ENCODE results near the gene PACS2. TPM values are rescaled to one million over a fixed set of nuclear protein-coding genes. Genes with fewer than 3 reads are reported as not detected.

Gene PACS2
- total RNA-seq, 1 donor from 2014 or later: 74.0 TPM

DNA sequence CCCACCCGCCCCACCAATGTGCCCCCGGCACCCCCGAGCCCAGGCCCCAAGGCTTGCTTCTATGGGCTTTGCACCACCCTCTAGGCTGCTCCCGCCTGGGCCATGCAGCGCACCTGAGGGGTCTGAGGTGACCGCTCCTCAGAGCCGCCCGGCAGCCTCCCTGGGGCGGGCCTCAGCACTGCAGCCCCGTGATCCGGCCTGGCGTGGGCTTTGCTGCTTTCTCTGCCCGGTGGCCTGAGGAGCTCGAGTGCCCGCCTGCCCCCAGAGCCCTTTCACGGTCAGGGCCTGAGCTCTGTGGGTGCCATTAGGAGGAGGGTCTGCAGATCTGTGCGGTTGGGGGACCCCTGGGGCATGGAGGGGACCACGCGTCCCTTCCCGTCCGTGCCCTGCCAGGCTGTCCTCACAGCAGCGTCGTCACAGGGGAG is 111.3 kb downstream of the PACS2 start:
- DNase-seq: no peak

DNA sequence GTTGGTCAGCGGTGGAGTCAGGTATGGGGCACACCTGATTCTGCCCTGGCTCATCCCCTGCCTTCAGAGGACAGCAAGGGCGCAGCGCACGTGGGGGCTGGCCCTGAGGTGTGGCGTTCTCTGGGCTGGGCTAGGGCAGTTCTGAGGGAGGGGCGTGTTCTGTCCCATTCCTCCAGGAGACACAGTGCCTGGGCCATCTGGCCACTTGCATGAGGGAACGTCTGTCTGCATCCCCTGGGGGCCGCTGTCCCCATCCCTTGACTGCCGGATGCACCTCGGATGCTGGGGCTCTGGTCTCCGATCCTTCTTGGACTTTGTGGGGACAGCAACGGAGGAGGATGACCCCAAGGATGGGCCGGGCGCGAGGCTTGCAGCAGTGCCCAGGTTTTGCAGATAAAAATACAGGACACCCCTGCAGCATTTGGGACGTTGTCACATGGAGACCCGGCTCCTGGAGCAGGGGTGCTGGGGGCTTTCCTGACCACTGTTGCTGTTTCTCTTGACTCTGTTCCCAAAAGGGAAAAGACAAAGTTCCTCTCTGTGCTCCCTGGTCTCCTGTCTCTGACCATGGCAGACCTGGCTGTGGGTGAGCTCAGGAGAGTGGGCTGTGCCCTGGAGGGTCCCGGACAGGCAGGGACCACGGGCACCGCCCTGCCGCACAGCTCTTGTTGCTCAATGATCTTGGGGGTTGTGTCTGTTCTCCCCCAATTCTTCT is 112.0 kb downstream of the PACS2 start:
- DNase-seq: no peak

DNA sequence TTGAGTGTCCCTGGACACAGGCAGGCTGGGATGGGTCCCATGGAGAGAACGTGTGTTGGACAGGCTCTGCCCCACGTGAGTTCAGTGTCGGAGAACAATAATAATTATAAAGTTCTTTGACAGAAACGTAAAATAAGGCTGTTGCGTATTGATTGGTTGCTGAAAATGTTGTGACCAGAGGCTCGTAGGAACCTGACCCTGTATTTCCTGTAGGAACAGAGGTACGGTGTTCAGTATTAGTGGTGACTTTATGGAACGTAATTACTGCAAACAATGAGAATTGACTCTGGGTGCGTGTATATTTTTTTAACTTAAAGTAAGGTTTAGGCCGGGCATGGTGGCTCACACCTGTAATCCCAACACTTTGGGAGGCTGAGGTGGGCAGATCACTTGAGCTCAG is 112.9 kb downstream of the PACS2 start:
- no peak for DNase-seq

DNA sequence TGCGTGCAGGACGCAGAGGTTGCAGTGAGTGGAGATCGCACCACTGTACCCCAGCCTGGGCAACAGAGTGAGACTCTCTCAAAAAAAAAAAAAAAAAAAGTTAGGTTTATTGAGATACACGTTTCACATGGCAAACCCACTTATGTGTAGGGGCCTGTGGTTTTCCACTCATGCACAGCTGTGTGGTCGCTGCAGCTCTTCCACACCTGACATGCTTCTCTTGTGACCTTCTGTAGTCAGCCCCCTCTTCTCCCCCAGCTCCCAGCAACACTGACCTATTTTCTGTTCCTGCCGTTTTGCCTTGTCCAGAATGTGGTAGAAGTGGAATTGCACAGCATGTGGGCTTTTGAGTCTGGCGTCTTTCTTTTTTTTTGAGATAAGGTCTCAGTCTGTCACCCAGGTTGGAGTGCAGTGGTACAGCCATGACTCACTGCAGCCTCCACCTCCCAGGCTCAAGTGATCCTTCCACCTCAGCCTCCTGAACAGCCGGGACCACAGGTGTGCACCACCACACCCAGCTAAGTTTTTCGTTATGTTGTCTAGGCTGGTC is 113.5 kb downstream of the PACS2 start:
- DNase-seq: no peak

DNA sequence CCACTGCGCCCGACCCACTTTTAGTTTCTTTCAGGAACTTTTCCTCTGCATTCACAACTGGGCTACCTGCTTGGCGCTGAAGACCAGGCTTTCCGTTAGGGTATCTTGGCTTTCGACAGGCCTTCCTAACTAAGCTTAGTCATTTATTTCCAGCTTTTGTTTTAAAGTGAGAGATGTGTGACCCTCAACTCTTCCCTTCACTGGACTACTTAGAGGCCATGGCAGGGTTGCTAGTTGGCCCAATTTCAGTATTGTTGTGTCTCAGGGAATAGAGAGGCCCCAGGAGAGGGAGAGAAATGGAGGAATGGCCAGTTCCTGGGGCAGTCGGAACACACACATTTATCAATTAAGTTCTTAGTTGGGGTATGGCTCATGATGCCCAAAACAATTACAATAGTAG is 115.5 kb downstream of the PACS2 start:
- DNase-seq: peak; percentile 91

DNA sequence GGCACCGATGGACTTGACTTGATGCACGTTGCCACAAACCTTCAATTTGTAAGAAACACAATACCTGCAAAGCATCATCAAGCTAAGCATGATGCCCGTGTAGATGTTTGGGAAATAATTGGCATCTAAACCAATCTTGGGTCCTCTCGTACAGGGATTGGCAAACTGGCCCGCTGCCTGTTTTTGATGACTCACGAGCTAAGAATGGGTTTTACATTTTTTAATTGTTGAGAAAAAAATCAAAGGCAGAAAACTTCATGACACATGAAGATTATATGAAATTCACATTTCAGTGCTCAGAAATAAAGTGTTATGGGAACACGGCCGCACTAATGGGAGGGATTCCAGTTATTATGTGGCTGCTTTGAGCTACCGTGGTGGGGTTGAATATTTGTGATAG is 116.0 kb downstream of the PACS2 start:
- peak; percentile 90 for DNase-seq

DNA sequence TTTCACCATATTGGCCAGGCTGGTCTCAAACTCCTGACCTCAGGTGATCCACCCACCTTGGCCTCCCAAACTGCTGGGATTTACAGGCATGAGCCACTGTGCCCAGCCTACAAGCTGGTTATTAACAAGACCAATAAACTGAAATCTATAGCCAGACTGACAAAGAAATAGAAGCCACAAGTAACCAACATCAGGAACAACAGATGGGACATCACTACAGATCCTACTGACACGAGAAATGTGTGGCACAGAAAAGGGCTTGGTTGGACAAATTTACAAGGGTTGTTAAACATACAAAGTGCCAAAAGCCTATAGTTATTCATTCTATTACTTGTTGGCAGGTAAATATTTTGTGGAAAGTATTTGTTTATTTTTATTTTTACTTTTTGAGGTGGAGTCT is 116.7 kb downstream of the PACS2 start:
- DNase-seq: no peak

DNA sequence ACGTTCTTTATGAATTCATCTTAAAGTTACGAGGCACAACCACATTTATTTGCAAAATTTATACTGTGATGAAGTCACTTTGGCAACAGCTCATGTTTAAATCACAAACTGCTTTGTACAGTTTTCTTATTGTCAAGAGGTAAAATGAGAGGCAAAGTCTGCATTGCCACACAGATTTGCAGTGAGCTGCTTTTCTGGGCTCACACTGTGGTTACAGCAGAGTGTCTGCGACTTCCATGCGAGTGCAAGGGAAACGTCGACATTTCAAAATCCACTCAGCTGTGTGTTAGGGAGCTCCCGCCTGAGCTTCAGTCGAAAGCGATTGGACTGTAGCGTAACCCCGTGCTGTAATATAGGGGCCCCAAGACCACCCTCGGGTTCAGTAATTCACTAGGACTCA is 118.1 kb downstream of the PACS2 start:
- no peak for DNase-seq

DNA sequence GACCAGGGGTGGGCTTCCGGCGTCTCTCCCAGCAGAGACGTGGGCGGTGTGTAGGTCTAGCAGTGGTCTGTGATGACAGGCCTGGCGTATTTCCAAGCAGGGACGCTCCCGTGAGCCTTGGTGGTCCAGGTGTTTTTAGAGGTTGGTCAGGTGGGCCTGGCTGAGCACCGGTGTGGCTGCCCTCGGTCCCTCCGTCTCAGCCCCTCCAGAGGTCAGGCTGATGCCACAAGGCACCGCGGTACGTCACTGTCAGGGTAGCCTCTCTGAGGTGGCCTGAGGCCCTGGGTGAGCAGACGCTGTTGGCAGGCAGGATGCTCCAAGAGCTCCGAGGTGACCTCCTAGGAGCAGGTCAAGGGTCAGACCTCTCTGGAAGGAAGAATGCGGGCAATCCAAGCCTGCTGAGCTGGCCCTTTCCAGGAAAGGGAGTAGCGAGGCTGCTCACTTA is 118.6 kb downstream of the PACS2 start:
- DNase-seq: no peak

DNA sequence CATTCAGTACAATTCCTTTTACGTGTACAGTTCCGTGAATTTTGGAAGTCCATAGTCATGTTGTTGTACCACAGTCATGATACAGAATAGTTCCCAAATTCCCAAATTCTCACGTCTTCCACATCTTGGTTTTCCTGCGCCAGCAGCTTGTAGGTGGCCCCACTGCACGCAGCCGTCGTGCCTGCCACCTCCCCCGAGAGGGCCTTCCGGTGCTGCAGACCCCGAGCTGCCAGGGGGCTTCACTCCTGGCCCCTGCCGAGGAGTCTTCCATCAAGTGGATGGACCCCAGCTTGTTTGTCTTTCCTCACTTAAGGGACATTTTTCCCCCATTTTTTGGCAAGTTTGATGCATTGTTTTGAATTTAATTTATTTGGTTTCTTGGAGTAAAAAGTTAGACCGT is 121.9 kb downstream of the PACS2 start:
- no peak for DNase-seq

DNA sequence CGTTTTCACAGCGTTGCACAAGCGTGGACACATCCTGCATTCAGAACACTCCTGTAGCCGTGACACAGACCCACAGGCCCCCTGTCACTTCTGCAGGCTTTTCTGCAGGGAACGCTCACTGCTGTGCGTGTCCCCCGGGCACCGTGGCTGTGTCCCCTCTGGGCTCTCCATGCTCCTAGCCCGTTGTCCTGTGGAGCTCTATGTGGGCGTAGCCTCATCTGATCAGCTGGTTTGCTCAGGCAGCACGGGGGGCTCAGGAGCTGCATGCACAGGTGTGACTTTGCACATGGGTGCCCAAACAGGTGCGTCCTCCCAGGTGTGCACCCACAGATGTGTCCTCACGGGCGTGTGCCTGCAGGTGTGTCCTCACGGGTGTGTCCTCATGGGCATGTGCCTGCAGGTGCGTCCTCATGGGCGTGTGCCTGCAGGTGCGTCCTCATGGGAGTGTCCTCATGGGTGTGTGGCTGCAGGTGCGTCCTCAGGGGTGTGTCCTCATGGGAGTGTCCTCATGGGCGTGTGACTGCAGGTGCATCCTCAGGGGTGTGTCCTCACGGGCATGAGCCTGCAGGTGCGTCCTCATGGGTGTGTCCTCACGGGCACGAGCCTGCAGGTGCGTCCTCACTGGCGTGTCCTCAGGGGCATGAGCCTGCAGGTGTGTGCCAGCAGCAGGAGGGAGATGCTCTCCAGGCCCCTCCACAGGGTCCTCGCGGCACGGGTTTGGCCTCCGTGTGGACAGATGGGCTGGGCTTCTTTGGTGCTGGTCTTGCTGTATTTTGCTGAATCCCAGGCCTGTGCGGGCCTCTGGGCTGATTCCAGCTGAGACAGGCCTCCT is 122.6 kb downstream of the PACS2 start:
- DNase-seq: no peak

DNA sequence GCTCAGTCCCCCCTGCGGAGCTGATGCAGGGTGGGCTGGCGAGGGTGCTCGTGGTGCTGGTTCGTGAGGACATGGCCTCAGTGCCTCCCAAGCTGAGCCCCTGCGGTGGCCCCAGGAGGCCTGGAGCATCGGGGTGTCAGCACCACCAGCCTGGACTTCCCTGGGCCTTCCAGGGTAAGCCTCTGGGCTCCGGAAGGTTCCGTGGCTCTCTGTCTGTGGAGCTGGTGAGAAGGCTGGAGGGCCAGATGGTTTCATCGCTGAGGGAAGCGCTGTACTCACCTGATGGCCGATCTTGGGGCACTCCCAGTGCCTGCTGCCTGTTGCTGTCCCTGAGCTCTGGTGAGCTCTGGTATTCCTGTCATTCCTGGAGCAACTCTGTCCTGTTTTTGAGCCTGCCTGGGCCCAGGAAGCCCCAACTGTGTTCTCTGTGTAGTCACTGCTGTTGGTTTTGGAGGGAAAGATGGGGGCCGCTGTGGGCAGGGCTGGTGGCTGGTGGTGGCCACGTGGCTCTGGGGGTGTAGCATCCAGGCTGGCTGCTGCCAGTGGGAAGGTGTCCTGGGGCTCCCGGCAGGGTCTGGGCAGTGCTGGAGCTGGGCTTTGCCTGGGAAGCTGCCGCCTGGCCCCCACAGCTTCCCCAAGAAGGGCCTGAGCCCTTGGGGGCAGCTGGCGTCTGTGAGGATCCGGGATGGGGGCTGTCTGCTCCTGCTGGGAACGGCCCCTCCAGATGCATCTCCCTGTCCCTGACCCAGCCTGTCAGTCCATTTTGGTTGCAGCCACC is 123.4 kb downstream of the PACS2 start:
- DNase-seq: no peak

DNA sequence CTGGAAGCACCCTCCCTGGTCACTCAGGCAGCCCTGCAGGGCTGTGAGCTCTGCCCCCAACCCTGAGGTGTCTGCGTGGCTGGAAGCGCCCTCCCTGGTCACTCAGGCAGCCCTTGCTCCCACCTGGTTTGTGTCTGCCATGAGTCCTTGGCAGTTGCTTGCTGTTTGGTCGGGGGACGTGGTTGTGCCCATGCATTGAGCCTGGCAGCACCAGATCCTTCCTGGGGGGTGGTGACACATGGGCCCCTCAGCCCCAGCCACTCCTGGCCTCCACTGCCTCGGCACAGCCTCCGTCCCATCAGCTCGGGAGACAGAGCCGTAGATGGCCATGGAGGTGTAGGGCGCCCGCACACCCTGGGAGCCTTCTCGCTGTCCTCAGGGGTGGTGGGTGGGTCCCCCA is 124.6 kb downstream of the PACS2 start:
- no peak for DNase-seq

DNA sequence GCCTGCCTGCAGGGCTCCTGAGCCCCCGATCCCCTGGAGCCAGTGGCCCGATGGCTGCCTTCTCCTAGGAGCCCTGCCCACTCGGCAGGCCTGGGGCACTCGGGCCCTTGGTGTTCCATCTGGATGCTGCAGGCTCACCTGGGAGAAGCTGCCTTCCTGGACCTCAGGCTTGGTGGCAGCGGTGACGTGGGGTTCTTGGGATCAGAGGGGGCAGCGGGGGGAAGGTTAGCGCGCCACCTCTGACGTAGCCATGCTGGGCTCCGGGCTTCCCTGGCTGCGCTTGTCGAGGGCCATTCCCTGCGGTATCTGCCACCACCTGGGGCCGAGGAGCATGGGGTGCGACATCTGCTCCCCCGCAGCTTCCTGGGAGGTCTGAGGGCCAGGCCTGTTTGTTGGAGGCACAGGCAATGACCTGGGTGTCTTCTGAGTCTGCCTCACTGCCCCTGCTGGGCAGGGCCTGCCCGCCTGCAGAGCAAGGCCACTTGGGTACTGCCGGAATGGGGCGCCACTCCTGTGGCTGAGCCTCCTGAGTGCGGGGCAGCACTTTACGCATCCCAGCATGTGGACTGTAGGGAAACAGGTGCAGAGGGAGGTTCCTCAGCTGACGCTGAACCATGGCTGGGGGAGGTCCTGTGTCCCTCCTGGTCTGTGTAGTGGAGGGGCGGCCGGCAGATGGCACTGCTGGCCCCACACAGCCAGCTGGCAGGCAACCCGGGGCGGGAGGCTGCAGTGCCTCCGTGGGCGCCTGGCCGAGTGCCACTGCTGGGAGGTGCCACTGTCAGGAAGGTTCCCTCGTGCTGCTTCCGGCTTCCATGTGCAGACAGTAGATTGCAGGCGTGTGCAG is 125.4 kb downstream of the PACS2 start:
- peak; percentile 76 for DNase-seq

DNA sequence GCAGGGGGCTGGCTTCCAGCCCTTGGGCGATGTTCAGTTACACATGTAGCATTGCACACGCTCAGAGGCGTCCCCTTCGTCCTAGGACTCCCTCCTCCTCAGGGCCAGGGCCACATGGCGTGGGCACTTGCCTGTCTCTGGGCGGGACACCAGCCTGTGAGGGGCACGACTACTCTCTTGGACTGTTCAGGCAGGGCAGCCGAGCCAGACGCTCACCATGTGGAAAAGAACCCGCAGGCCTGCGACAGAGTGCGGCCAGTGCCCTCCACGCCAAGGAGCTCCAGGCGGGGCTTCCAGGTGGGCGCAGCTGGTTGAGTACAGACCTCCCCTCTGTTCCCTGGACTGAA is 126.0 kb downstream of the PACS2 start:
- no peak for DNase-seq

DNA sequence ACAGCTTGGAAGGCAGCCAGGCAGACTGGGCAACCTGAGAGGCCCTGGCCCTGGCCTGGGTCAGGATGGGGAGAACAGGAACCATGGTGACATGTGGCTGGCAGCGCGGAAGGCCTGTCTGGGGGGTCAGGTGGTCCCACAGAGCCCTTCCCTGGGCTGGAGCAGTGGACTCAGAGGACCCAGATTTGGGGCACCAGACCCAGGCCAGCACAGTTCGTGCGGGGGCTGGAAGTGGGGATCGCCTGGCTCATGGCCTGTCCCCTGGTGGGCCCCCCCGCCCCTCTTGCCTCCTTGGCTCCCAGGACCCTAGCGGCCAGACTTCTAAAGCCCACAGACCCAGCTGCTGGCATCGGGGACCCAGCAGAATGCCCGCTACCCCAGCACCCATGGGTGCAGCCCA is 126.4 kb downstream of the PACS2 start:
- DNase-seq: no peak

DNA sequence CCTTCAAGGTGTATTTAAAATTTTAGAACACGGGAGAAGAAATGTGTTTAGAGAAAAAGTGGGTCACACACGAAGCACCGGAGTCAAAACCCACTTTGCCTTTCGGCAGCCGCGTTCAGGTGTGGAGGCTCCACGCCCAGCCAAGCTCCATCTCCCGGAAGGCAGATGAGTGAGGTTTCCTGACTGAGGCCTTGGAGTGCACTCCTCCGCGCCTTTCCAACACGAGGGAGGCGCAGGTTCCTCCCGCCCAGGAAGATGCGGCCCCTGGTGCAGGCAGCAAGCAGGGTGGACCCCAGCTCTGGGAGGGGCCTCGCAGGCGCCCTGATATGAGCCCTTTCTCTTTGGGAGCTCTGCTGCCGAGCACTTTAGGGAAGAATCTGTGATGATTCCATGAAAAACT is 127.6 kb downstream of the PACS2 start:
- DNase-seq: no peak

DNA sequence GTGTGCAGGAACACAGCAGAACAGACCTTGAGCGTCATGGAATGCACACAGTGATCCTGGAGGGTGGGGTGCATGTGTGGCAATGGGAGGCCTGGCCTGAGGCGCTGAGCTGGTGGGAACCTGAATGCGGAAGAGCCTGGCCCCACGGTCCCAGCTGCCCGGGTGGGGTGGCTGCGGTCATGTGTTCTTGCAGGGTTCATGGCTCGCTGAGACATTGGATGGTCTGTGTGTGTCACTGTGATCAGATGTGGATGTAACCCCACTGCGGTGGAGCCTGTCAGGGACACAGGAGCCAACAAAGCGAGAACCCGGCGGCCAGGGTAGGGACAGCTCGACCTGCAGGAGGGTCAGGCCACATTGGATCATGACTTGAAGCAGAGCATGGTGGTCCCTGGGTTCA is 128.3 kb downstream of the PACS2 start:
- DNase-seq: no peak

DNA sequence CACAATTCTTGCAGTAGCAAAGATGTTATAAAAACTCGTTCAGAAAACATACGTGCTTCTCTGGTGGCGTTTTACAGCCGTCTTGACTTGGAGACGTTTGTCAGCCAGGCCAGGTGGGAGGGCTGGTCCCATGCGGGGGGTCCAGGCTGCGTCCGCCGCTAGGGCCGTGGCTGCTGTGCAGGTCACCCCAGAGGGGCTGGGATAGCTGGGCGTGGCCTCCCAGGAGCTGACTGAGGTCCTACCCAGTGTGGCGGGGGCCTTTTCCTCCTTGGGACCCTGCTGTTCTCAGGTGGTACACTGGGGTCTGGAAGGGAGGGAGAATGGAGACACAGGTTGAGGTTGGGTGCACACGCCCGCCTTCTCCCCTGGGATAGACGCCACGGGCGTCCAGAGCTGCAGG is 130.3 kb downstream of the PACS2 start:
- no peak for DNase-seq

DNA sequence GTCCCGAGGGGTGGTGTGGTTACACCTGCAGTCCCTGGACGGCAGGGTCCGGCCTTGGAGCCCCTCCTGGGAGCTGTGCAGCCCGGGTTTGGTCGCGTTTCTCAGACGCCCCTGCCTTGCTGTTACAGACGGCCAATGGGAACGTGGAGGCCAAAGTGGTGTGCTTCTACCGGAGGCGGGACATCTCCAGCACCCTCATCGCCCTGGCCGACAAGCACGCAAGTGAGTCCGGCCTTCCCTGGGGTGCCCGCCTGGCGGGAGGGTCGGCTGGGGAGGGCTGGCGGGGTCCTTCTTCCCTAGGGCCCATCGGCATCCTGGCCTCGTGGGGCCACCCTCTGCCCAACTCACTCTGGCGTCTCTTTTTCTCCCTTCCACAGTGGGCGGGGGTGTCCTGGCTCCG is 130.7 kb downstream of the PACS2 start:
- no peak for DNase-seq

DNA sequence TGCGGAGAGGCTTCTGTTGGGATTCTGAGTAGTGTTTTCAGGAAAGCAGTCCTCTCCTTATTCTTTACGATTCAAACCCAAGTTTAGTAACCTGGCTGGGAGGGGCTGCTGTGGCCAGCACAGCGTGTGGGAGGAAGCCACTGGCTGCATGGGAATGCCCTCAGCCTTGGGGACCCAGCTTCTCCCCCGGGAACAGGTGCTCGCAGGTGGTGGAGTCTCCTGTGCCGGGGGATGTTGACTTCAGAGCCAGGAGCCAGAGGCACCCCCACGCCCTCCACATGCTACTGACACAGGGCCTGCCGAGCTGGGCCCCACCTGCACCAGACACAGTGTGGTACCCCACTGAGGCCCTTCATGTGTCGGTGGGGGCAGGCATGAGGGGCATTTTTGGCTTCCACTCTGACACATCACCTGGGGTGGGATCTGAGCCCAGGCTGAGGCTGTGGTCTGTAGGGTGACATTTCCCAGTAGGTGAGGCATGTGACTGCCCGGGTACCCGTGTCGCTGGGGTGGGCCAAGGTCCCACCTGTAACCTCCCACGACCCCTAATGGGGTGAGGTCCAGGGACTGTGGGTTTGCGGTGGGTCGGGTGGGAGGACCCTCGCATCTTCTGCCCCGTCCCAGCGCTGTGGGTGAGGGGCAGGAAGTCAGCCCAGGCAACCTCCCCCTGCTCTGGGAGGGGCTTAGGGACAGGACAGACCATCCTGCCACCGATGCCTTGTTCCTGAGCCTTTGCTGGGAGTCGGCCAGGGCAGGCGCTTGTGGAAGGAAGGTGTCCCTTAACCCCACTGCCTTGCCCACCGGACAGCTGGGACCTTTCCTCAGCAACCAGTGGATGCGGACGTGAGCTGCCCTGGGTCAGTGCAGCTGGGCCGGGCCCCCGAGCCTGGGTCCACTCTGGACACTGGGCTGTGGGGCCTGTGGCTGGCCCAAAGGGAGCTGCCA is 131.6 kb downstream of the PACS2 start:
- no peak for DNase-seq
